Hepatocyte (in vitro differentiated cells): ENCODE data around the gene POU6F2. TPM values are rescaled to one million over a fixed set of nuclear protein-coding genes. Genes with fewer than 3 reads are reported as not detected.

Experiments
- DNase-seq: peaks from one replicate; pipeline ENCODE4 v3.0.0-alpha.2; 2016; ENCODE audit warnings: low spot score
- H2AFZ ChIP-seq: fragments of 200-600 bp; sonication (generic); 2 replicates; pipeline ENCODE4 v1.6.0; 2016; ENCODE audit warnings: antibody characterized with exemption, mild to moderate bottlenecking
- H3K27ac ChIP-seq: fragments of 200-600 bp; sonication (generic); 2 replicates; pipeline ENCODE4 v1.5.1; 2016; ENCODE audit warnings: mild to moderate bottlenecking
- H3K27me3 ChIP-seq: fragments of 200-600 bp; sonication (generic); 2 replicates; pipeline ENCODE4 v1.6.1; 2016
- H3K36me3 ChIP-seq: fragments of 200-600 bp; sonication (generic); replicated peaks from 2 replicates; pipeline ENCODE4 v1.5.1; 2016; ENCODE audit warnings: low read depth; ENCODE audit not compliant: insufficient read depth
- H3K4me1 ChIP-seq: fragments of 200-600 bp; sonication (generic); 2 replicates; pipeline ENCODE4 v1.5.1; 2016; ENCODE audit warnings: mild to moderate bottlenecking, moderate library complexity; ENCODE audit not compliant: insufficient read depth
- H3K4me2 ChIP-seq: fragments of 200-600 bp; sonication (generic); 2 replicates; pipeline ENCODE4 v1.6.0; 2016
- H3K4me3 ChIP-seq: fragments of 200-600 bp; sonication (generic); 2 replicates; pipeline ENCODE4 v1.5.1; 2016; ENCODE audit warnings: mild to moderate bottlenecking
- H3K79me2 ChIP-seq: fragments of 200-600 bp; sonication (generic); 2 replicates; pipeline ENCODE4 v1.6.0; 2017; ENCODE audit warnings: mild to moderate bottlenecking
- H3K9me2 ChIP-seq: fragments of 200-600 bp; sonication (generic); replicated peaks from 2 replicates; pipeline ENCODE4 v1.6.0; 2017; ENCODE audit warnings: mild to moderate bottlenecking; ENCODE audit not compliant: insufficient read depth
- H3K9me3 ChIP-seq: fragments of 200-600 bp; sonication (generic); 2 replicates; pipeline ENCODE4 v1.5.1; 2016; ENCODE audit warnings: low read depth, mild to moderate bottlenecking
- H4K20me1 ChIP-seq: fragments of 200-600 bp; sonication (generic); 2 replicates; pipeline ENCODE4 v1.6.0; 2016; ENCODE audit warnings: mild to moderate bottlenecking; ENCODE audit not compliant: insufficient read depth, poor library complexity, severe bottlenecking
- CTCF ChIP-seq: fragments of 200-600 bp; sonication (generic); IDR thresholded peaks from 2 replicates; pipeline ENCODE4 v1.5.1; 2016; ENCODE audit warnings: antibody characterized with exemption, mild to moderate bottlenecking; ENCODE audit not compliant: poor library complexity
- EZH2 ChIP-seq: fragments of 200-600 bp; sonication (generic); IDR thresholded peaks from 2 replicates; pipeline ENCODE4 v1.6.1; 2016; ENCODE audit warnings: antibody characterized with exemption, mild to moderate bottlenecking, borderline replicate concordance
- EZH2phosphoT487 ChIP-seq: fragments of 200-600 bp; sonication (generic); IDR thresholded peaks from one replicate; pipeline ENCODE4 v1.6.1; 2018; ENCODE audit warnings: antibody characterized with exemption, mild to moderate bottlenecking, low read depth, moderate library complexity; ENCODE audit not compliant: unreplicated experiment, severe bottlenecking
- WGBS: methylation state at CpG from one replicate; pipeline ENCODE4 v1.1.6; 2016; ENCODE audit warnings: low lambda C conversion rate; ENCODE audit errors: missing lambda C conversion rate; 5-methylcytosine and 5-hydroxymethylcytosine counted together
- polyA plus RNA-seq: library from polyadenylated mRNA; unstranded; fragments of >200 nt; fragmentation: Nextera tagmentation; extraction: Ambion mirVana; gene quantifications from 2 replicates; pipeline ENCODE4 v1.2.1, GENCODE V29; 2016
- total RNA-seq: library from RNA; depleted of rRNA; stranded (reverse); fragments of >200 nt; gene quantifications from 2 replicates; pipeline ENCODE4 v1.2.3, GENCODE V29; 2014

Gene POU6F2
- total and polyA plus RNA-seq, 2 experiments from 2014 or later = 0.67 to 1.4 TPM

- DNase-seq = peak; percentile 26
- TF ChIP-seq EZH2 = no peak
- TF ChIP-seq CTCF = no peak
- no peak for TF ChIP-seq EZH2phosphoT487
- 69% methylated on average over 26 of the region's 26 CpGs for WGBS
Observed at GRCh38 chr7:39293056-39293823, 315.5 kb downstream of the POU6F2 start.

GRCh38 chr7:39294022-39294421, 316.3 kb downstream of the POU6F2 start:
- H3K36me3 ChIP-seq = no peaks in the 10 kb centered on the region
- peaks cover 4% of the 10 kb centered on the region for H3K4me1 ChIP-seq
- no peak for DNase-seq
- TF ChIP-seq EZH2 (no peak), CTCF (no peak), EZH2phosphoT487 (no peak)
- no peaks in the 10 kb centered on the region for H4K20me1 ChIP-seq
- H3K27ac ChIP-seq = no peak overlapping the region
- H2AFZ ChIP-seq = no peak overlapping the region
- no peaks in the 10 kb centered on the region for H3K27me3 ChIP-seq
- H3K9me3 ChIP-seq = no peaks in the 10 kb centered on the region
- H3K4me3 ChIP-seq = no peak overlapping the region
- H3K79me2 ChIP-seq = no peaks in the 10 kb centered on the region
- WGBS = 96% methylated on average over 4 of the region's 4 CpGs
- H3K4me2 ChIP-seq = no peak overlapping the region
- no peaks in the 10 kb centered on the region for H3K9me2 ChIP-seq

More at GRCh38 chr7:39293056-39293823, 315.5 kb downstream of the POU6F2 start:
- Histone ChIP-seq H3K4me2 (peak overlapping the region; percentile 20), H3K4me1 (peaks cover 4% of the 10 kb centered on the region), H4K20me1 (no peaks in the 10 kb centered on the region), H3K27me3 (no peaks in the 10 kb centered on the region), H3K9me2 (no peaks in the 10 kb centered on the region), H2AFZ (no peak overlapping the region), H3K79me2 (no peaks in the 10 kb centered on the region), H3K36me3 (no peaks in the 10 kb centered on the region), H3K4me3 (no peak overlapping the region), H3K9me3 (no peaks in the 10 kb centered on the region), H3K27ac (no peak overlapping the region)

GRCh38 chr7:39295796-39296195, 318.1 kb downstream of the POU6F2 start:
- H3K36me3 ChIP-seq = no peaks in the 10 kb centered on the region
- H3K27me3 ChIP-seq = no peaks in the 10 kb centered on the region
- no peak overlapping the region for H3K27ac ChIP-seq
- no peak overlapping the region for H3K4me2 ChIP-seq
- no peak overlapping the region for H3K4me3 ChIP-seq
- no peaks in the 10 kb centered on the region for H3K9me2 ChIP-seq
- no peaks in the 10 kb centered on the region for H3K9me3 ChIP-seq
- H3K4me1 ChIP-seq = peaks cover 4% of the 10 kb centered on the region
- H2AFZ ChIP-seq = no peak overlapping the region
- DNase-seq = no peak
- H3K79me2 ChIP-seq = no peaks in the 10 kb centered on the region
- no peak for TF ChIP-seq EZH2phosphoT487
- no peak for TF ChIP-seq CTCF
- no peak for TF ChIP-seq EZH2
- H4K20me1 ChIP-seq = no peaks in the 10 kb centered on the region
